ENCODE results near the gene PCNP.
"Not testable (repeated sequence)": the region's sequence is repeated elsewhere in the genome, so short reads cannot be mapped to it uniquely, and the experiment has no call there.

The PCNP gene, protein sequence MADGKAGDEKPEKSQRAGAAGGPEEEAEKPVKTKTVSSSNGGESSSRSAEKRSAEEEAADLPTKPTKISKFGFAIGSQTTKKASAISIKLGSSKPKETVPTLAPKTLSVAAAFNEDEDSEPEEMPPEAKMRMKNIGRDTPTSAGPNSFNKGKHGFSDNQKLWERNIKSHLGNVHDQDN

GRCh38 chr3:101573449-101574387 lies at the start of gene PCNP:
PCNP (plus strand) TSS chr3:101574180; CDS start chr3:101574216, 36 bp downstream.
- DNase-seq: peak; percentile 75 to 99 (median 97)

GRCh38 chr3:101527441-101527840 lies 46.5 kb upstream of the PCNP start:
- no peak for DNase-seq

DNA sequence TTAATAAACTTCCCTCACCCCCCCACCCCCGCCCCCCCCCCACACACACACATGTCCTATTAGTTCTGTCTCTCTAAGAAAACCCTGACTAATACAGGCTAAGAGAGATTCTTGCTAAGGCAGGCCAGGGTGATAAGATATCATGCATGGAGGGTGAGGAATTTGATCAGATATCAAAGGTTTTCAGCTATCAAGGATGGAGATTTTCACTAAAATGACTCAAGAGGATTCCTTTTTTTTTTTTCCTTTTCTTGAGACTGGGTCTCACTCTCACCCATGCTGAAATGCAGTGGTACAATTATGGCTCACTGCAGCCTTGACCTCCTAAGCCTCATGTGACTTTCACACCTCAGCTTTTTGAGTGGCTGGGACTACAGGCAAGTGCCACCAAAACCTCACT lies 46.1 kb upstream of the PCNP start:
- DNase-seq: no peak

DNA sequence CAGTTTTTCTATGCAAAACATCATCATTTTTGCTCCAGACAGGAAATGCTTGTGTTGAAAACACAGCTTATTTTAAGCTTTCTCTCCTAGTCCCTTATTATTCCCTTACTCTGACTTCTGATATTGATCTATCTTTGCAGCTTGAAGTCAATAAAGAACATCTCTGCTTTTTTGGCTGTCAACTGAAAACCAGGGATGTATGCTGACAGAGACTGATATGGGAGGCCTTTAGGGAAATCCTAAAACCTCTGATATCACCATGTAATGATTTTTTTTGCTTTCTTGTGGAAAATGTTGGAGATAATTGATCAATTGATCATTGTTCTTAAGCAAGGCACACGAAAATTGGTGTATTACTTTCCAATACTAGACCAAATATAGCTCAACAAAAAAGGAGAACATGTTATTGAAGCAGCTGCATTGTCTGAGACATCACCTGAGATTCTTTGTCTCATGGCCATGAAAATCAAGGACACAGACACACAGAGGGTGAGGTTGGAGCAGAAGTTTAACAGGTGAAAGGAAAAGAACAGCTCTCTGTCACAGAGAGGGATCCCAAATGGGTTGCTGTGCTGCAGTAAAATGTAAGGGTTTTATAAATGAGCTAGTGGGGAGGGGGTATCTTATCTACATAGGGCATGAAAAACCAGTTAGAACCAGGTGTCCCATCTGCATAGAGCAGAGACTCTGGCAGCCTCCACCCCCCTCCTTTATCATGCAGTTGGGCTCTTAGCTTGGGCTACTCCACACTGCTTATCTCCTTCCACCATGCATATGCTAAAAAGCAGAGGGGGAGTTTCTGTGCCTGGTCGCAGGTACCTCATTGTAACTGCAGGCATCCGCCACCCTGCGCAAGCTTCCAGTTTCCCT lies 43.9 kb upstream of the PCNP start:
- no peak for DNase-seq

DNA sequence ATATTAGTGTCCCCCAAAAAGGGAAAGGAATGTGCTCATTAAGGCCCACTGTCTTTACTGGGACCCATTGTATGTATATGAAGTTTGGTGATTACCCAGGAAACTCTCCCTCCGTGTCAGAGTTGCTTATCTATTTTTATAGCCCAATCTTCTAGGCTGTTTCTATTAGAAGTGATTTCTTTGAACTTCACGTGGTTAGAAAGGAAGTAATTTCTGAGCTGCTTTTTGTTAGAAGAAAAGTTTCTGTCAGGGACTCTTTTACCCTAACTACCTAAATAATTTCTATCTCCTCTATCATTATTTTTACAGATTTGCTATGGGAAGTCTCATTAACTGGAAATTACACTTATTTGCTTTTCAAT lies 43.3 kb upstream of the PCNP start:
- no peak for DNase-seq

DNA sequence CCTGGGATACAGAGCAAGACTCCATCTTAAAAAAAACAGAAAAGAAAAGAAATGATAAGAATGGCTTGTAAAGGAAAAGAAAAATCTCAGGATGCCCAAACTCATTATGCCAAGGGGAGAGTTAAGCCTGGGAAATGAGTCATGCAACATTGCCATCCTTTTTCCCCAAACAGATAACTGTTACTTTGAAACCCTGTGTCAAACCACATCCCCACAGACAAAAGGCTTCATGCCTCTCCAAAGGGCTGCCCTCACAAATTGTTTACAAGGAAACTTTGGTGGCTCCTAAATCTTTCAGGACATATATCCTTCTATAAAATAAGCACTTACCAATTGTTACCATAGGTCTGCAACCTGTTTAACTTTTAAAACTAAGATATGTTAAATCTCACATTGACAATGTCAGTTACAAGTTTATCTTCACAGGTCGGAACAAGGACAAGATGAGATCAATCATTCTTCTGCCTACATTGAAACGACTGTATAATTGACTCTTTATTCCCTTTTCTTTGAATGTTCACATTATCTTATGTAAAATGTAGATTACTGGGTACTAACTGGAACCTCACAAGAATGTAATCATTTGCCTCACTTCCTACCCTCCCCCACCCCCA lies 42.4 kb upstream of the PCNP start:
- no peak for DNase-seq

DNA sequence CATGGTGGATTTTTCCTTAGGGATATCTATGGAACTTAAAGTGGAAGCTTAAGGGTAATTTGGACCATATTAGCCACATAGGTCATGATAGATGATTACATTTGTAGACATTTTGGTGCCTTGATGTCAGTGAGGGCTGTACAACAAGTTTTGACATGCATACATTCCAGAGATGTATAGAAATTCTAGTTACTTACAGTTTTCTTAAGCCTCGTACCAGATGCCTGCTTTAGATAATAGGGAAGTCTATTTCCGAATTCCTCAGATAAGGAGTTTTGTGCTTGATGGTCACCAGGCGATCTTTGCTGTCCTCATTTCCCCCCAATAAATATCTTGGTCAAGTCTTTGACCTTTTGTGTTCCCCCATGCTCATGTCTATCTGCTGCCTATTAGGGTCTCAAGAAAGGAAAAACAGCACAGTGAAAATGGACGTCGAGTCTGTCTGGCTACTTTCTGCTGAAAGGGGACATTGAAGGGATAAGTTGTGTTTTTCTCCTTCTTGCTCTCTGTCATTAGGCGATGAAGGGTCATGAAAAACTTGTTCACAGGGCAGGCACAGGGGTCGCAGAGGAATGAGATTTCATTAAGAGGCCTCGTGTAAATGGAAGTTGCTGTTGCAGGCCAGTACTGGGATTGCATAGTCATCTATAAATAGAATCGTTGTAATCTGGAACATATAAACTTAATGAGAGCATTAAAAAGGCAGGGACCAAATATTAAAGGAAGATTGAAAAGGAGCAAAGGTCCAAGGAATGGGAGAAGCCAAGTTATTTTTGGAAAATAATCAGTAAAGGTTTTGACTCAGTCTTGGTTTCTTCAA lies 41.0 kb upstream of the PCNP start:
- no peak for DNase-seq

DNA sequence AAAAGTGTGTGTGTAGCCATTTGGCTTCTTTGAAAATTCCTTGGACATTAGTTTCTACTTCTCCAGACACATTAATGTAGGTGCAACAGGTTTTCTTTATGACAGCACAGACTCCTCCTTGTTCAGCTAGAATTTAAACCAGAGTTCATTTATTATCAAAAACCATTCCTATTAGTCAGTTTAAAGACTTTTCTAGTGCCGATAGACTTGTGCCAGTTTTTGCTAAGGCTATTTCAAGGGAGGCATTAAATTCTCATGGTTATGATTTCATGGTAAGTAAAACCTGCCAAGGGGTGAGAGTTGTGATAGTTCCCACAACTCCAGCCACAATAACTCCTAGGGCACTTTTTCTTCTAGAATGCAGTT lies 40.4 kb upstream of the PCNP start:
- DNase-seq: no peak

DNA sequence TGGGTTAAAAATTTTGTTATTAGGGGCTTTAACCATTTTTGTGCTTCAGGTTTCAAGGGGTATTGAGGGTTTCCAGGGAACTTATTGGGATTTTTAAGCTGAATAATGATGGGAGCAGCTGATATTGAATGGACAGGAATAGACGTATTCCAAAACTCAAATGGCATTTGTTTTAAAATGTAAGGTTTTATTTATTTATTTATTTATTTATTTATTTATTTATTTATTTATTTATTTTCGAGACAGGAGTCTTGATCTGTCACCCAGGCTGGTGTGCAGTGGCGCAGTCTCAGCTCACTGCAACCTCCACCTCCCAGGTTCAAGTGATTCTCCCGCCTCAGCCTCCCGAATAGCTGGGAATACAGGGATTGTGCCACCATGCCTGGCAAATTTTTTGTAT lies 38.8 kb upstream of the PCNP start:
- no peak for DNase-seq

- DNase-seq: no peak
These were observed 37.7 kb upstream of the PCNP start for GRCh38 chr3:101536266-101536665.

DNA sequence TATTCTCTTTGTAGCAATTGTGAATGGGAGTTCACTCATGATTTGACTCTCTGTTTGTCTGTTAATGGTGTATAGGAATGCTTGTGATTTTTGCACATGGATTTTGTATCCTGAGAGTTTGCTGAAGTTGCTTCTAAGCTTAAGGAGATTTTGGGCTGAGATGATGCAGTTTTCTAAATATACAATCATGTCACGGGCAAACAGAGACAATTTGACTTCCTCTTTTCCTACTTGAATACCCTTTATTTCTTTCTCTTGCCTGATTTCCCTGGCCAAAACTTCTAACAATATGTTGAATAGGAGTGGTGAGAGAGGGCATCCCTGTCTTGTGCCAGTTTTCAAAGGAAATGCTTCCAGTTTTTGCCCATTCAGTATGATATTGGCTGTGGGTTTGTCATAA lies 37.0 kb upstream of the PCNP start:
- not testable (repeated sequence) for DNase-seq

DNA sequence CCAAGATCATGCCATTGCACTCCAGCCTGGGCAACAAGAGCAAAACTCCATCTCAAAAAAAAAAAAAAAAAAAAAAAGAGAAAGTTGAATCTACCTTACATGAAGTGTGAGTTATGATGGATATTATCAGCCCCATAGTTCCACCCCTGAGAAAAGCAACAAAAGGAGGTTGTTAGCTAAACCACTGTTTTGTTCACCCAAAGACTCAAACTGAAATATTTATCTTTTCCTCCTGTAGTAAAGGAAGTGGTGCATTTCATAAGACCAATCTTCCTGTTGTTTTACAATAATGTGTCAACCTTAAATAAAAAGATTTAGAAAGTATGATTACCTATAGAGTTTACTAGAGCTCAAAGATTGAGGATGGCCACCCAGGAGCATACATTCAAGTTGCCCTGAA lies 31.0 kb upstream of the PCNP start:
- no peak for DNase-seq

DNA sequence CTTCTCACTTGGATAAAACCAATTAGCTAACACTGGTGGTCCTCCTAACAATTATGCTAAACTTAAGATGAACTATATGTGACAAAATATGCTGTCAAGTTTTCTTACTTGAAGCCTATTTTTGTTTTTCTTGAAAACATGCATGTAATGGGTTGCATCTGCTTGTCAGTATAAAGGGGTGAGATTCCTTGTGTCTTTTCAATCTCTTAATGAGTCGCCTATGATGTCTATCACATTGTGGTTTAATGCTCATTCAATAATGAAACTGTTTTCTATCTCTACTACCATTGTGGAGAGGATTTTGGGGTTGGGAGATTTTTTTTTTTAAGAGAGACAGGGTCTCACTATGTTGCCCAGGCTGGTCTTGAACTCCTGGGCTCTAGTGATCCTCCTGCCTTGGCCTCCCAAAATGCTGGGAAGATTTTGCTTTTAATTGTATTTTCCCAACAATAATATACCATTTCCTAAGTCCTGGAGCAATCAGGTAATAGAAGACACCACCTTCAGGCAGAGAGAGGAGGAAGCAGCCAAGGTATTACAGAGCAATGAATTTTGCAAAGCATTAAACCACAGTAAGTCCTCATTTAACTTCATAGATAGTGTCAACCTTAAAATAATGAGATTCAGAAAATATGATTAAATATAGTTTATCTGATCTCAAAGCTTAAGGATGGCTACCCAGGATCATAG lies 29.7 kb upstream of the PCNP start:
- no peak for DNase-seq

DNA sequence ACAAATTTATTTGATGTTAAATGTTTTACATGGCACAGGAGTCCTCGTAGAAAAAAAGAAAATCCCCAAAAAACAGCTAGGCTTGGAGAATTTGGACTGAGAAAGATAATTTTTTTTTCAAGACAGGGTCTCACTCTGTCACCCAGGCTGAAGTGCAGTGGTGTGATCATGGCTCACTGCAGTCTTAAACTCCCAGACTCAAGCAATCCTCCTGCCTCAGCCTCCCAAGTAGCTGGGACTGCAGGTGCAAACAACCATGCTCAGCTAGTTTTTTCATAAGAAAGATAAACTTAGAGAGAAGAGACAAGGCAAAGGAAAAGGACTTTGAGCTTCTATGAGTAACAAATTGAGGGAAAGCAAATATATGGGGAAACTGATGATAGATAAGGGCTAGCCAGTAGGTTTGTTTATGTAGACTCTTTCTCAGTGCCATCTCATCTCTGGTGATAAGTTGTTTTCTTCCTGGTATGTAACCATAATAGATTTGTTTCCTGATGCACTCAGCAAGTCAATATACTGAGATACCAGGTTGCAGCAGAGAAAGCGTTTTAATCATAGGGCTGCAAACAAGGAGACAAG lies 25.4 kb upstream of the PCNP start:
- DNase-seq: no peak

DNA sequence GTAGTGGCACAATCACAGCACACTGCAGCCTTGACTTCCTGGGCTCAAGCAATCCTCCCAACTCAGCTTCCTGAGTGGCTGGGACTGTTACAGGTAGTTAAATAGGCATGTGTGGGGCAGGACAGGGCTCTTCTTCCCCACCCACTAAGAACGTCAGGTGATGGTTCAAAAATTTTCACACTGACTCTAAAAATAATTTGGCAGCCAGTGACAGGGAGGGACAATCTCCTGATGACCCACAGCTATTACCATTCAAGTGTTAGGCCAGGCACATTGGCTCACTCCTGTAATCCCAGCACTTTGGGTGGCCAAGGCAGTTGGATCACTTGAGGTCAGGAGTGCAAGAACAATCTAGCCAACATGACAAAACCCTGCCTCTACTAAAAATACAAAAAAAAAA lies 24.5 kb upstream of the PCNP start:
- no peak for DNase-seq

GRCh38 chr3:101551359-101552081 lies 22.5 kb upstream of the PCNP start:
- not testable (repeated sequence) for DNase-seq

DNA sequence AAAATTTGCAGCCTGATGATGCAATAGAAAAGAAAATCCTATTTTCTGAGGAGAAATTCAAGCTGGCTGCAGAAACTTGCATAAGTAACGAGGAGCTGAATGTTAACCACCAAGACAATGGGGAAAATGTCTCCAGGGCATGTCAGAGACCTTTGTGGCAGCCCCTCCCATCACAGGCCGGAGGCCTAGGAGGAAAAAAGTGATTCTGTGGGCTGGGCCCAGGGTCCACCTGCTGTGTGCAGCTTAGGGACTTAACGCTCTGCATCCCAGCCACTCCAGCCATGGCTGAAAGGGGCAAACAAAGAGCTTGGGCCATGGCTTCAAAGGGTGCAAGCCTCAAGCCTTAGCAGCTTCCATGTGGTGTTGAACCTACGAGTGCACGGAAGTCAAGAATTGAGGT lies 20.6 kb upstream of the PCNP start:
- DNase-seq: not testable (repeated sequence)

DNA sequence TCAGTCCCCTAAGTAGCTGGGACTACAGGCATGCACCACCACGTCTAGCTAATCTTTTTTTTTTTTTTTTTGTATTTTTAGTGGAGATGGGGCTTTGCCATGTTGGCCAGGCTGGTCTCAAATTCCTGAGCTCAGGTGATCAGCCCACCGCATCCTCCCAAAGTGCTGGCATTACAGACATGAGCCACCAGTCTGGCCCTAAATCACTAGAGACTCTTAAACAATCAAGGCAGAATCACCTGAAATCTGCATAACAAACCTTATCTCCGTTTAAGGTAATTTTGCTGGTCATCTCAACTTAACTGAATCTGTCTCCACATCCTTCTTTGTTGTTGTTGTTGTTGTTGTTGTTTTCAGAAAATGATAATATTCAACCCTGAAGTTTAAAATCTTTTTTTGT lies 17.9 kb upstream of the PCNP start:
- no peak for DNase-seq

All from amygdala (tissue), 56 donors.